GM18873 (cell line): Measurements from ENCODE around the gene HSD17B3.
"Not testable (repeated sequence)": the region's sequence is repeated elsewhere in the genome, so short reads cannot be mapped to it uniquely, and the experiment has no call there.

Experiments used
- ATAC-seq: cut with Tn5 transposase; IDR thresholded peaks from one replicate; pipeline ENCODE4 v1.9.1; 2021; ENCODE audit warnings: mild to moderate bottlenecking, moderate library complexity, moderate number of reproducible peaks; ENCODE audit not compliant: unreplicated experiment, low FRiP score

HSD17B3 gene

DNA sequence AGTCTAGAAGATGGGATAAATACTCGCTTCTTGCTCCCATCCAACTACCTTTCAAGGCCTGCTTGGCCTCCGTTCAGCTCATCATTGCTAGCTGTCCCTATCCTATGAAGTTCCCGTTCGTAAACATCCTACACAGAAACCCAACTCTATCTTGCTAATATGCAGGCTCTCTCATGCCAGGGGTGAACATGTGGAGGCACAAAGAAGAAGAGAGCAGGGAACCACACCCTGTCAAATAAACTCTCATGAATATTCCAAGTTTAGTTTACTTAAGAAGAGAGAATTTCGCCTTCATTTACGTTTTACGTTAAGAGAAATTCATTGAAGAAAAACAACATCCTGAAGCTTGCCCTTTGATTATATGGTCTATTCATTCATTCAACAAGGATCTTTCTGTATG is 7.9 kb upstream of the HSD17B3 start:
- ATAC-seq, result no peak

DNA sequence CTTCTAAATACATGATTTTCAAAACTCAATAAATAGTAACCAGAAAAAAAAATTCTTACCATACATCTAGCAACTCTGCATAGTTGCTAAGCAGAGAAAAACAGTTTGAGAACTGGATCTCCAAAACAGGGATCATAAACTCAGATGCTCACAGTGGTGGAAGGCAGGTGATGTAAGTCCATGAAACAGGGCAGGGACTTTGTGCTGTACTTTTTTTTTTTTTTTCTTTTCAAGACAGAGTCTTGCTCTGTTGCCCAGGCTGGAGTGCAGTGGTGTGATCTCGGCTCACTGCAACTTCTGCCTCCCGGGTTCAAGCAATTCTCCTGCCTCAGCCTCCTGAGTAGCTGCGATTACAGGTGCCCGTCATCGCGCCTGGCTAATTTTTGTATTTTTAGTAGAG is 5.0 kb upstream of the HSD17B3 start:
- ATAC-seq, result not testable (repeated sequence)

DNA sequence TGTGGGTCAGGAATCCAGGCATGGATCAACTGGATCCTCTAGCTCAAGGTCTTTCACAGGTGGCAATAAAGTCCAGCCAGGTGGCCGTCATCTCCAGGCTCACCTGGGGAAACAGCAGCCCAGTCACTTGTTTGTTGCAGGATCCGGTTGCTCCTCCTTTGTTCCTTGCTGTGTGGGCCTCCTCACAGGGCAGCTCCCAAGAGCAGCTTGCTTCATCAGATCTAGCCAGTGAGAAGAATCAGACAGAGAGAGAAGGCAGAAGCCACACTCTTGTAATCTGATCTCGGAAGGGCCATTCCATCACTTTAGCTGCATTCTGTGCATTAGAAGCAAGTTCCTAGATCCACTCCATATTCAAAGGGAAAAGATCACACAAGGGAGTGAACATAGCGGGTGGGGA is 3.2 kb upstream of the HSD17B3 start:
- ATAC-seq, result no peak

DNA sequence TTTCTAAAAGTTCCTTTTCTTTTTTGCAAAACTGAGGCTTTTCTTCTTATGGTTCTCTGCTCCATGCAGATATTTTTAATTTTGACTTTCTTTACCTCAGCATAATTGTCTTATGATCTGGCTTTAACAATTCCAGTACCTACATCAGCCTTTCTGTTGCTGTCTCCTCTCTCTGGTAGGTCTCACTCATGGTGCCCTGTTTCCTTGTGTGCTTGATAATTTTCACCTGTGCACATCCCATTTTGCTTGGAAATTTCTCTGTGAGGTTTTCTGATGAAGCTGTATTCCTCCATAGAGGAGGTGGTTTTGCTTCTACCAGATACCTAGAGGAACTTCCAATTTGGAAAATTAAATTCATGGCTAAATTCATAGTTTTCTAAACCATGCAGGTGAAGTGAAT is 2.3 kb upstream of the HSD17B3 start:
- ATAC-seq, result no peak

DNA sequence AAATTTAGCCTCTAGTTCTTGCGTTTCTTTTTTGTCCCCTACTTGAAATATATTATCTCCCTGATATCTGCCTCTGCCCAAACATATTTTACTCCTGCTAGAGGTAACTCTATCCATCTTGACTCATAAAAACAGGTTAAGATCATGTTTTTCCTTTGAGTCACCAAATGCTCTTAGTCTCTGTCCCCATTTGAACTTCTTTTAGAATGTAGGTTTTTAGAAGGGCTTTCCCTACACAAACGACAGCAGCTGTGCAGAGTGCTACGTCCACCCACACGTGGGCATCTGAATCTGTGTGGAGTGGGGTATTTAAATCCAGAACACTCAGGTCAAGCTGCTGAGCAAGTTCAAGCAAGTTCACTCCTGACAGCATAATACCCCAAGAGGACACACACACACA is 2.2 kb downstream of the HSD17B3 start:
- ATAC-seq, result no peak

DNA sequence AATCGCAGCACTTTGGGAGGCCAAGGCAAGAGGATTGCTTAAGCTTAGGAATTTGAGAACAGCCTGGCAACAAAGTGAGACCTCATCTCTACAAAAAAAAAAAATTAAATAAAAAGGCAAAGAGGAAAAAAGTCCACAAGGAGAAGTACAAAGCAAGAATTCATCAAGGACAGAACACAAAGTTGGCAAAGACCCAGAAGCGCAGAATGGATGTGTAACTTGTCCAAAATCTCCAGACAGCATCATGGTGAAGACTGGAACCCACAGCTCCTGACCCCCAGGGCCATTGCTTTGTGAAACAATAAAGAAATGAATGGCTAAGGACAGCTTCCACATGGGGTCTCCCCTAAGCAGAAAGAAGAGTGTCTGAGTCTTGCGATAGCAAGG is 7.8 kb downstream of the HSD17B3 start:
- ATAC-seq, result no peak

DNA sequence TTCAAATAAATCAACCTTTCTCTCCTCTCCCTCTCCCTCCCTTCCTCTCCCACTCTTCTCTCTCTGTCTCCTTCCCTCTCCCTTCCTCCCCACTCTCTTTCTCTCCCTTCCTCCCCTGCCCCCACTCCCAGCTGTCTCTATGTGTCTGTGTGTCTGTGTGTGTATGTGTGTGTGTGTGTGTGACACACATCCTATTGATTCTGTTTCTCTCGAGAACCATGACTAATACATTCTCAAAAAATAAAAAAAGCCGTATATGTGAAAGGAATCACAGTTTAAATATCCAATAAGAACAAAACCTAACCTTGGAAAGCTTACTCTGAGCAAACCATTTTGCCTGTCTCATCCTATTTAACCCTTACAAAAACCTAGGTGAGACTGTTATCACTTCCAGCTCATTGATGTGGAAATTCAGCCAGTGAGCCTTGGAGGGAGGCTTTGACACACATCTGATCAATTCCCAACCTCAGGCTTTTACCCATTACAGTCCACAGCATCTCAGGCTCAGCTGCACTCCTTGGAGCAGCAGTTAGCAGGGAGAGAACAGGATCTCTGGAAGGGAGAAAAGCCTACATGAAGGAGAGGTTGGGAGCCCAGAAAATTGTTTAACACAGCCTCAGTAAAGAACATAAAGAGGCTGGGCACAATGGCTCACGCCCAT is 8.3 kb downstream of the HSD17B3 start:
- ATAC-seq, result no peak

DNA sequence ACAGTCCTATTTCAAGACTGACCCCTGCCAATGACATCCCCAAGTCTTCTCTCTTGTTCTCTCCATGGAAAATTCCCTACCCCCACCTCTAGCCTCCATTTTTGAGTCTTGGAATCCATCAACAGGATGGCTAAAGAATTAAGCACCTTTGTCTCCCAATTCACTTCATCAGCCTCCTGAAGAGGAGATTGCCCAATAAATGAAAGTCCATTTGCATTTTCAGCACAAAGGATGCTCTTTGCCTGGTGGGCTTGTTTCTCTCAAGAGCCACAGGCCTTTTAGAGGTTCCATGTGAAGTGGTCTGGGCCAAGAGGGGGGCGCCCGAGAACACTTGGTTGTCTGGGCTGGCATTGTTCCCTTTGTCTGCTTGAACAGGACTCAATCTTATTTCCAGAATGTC is 12.6 kb downstream of the HSD17B3 start:
- no peak for ATAC-seq

DNA sequence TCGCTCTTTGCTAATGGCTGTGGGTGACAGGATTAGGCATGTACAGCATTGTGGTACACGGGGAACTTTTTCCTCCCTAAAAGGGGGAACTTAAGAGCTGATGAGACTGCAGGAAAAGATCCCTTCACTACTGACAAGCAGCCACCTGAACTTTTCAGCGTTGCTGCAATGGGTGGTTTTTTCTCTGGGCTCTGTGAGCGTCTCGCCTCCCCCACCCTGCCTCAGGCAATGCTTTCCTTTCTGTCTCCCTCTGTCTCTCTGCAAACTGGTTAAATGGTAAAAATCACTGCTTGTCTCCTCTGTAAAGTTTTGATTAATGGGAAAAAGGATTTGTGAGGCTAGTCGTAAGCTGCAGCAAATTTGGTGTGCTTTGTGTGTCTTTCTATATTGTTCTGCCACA is 20.3 kb downstream of the HSD17B3 start:
- ATAC-seq, result no peak

DNA sequence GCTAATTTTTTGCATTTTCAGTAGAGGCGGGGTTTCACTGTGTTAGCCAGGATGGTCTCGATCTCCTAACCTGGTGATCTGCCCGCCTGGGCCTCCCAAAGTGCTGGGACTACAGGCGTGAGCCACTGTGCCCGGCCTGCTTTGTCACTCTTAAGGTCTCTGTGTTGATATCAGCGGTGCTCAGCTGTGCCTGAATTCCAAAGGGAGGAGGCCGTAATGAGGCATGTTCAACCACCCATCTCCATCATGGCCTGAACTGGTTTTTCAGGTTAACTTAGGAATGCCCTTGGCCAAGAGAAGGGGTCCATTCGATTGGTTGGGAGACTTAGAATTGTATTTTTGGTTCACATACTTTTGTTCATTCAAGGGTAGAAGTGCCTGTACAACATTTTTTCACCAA is 22.0 kb downstream of the HSD17B3 start:
- no peak for ATAC-seq

DNA sequence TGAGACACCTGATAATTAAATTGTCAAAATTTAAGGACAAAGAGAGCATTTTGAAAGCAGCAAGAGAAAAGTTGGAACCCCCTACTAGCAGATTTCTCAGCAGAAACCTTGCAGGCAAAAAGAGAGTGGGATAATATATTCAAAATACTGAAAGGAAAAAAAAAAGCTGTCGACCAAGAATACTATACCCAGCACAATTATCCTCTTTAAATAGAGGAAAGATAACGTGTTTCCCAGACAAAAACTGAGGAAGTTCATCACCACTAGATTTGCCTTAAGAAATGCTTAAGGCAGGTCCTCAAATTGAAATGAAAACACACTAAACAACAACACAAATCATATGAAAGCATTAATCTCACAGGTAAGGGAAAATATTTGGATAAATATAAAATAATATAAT is 27.0 kb downstream of the HSD17B3 start:
- no peak for ATAC-seq

DNA sequence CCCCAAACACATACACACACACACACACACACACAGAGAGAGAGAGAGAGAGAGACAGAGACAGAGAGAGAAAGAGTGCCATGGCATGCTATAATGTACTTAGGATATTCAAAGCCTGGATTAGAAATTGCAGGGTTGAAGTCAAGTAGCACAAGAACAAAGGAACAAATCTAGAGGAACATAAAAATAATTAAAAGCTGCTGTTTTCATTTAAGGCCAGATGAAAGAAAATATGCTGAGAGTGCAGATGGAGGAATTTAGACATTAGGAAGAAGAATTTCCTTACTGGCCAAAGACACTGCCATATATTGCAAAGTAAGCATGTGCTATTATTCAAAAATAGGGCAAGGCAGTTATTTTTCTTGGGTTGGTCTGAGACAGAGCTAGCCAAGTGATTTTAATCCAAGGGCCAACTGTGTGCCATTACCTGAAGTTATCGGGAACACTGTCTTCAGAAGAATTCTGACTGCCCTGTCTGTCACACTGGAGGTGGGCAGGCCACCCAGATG is 31.7 kb downstream of the HSD17B3 start:
- ATAC-seq, result no peak

DNA sequence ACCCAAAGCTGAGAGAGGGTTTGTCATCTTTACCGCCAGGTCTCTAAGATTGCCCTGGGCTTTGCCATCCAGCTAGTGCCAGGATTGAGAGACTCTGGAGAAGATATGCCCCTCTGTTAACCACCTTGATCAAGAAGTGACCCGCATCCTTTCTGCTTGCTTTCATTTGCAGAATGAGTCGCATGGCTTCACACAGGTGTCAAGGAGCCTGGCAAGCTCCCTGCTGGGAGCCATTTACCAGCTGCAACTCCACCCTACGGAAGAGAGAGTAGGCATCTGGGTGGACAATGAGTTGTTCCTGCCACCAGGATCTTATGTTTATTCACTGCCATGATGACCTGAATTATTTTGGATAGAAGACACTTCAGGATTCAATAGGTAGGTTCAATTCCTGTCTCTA is 43.0 kb downstream of the HSD17B3 start:
- no peak for ATAC-seq

DNA sequence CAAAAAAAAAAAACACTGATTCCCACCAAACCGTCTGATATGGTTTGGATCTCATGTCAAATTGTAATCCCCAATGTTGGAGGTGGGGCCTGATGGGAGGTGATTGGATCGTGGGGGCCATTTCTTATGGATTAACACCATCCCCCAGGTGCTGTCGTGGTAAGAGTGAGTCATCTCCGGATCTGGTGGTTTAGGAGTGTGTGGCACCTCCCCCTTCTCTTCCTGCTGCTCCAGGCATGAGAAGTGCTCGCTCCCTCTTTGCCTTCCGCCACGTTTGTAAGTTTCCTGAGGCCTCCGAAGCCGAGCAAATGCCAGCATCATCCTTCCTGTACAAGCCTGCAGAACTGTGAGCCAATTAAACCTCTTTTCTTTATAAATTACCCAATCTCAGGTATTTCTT is 45.2 kb downstream of the HSD17B3 start:
- ATAC-seq, result no peak

DNA sequence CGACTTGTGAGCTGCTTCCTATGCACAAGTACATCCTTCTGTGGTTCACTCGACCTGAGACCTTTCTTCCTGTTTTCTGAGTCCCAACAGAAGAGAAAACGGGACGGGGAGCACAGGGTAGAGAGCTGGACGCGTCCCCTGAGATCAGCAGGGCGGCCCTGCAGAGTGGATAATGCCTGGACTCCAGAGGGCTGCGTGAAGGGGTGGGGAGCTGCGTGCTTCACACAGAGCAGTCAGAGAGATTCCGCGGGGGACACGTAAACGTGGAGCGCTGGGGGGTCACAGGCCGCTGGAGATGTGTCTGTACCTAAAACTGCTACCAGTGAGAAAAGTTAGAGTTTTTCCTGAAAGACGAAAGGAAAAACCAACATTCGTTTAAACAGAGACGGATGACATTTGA is 46.3 kb downstream of the HSD17B3 start:
- no peak for ATAC-seq

DNA sequence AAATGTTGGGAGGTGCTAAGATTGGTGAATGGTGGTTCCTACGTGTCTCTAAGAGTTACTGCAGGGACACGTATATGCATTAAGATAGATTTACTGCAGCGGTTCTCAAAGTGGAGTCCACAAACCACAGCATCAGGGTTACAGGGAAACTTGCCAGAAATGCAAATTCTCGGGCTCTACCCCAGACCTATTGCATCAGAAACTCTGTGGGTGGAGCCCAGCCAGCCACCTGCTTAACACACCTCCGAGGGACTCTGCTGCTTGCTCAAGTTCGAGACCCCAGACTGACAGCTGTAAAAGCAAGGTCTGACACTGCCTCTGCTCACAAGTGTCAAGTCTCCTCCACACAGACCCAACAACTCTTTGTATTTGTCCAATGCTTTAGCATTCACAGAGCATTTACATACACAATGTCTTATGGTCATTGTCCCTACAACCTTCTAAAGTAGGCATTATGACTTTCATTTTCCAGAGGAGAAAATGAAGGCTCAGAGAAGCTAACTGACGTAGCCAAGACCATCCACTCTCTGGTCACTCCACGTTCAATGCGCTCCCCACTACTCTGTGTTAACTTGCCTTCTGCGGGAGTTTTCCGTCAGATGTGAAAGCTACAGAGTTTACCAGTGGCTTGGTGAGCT is 48.8 kb downstream of the HSD17B3 start:
- ATAC-seq, result no peak

DNA sequence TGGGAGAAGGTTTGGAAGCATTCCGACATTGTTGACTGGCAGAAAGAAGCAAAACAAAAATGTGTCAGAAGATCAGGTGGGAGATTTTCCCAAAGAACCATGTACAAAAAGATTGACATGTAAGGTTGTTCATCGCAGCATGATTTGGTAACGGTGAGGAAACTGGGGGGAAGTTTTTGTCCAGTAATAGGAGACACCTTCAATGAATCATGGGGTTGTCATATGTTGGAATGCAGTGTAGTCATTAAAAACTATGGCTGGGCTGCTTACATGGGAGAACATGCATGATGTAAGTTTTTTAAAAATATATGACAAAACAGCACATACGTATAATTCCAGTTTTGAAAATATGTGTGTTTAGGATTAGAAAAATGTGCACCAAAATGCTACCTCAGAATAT is 50.5 kb downstream of the HSD17B3 start:
- ATAC-seq, result no peak

DNA sequence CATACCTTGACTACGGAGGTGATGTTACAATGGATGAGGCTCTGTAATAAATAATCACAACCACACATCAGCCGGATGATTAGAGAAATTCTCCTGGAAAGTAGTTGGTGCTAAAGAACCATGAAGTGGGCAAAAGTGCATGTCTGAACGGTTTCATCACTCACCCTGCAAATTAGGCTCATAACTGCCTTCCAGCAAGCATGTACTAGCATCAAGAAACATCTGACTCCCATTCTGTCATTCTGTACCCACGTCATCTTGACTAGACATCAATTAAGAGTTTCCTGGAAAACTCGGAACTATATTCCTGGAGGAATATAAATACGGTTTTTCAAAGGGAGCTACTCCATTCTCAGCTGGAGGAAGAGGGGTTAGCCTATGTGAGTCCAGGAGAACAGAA is 52.2 kb downstream of the HSD17B3 start:
- ATAC-seq, result no peak

DNA sequence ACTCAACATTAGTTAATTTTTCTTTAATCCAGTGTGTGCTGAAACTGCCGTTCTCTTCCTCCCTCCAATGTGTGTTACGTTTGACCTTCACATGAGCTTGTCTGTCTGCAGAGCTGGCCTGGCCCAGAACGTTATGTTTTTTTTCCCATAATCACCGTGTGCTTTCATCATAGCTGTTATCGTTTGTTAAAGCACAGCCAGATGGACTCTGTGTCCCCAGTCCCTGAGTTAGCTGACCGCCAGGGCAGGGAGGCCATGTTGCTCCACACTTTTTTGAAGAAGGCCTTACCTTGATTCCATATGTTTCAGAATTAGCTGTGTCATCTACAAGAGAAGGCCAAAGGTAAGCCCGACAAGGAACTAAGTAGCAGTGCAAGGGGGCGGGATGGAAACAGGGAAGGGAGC is 55.7 kb downstream of the HSD17B3 start:
- ATAC-seq, result no peak

DNA sequence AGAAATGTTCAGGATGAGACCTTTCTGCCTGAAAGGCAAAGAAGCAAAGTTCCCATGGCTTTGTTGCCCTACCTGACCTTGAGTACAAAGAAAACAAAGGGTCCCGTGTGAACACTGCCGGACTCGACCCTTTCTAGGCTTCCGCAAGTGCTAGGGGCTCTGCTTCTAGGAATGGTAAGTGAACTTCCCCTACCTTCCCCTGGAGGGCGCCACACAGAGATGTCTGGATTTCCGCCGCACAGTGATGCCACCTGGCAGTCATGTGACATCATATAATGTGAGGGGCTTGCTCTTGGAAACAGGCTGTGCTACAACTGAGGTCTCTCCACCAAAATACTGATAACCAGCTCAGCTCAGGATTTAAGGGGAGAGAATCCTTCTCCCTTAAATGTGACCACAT is 56.6 kb downstream of the HSD17B3 start:
- ATAC-seq, result no peak

DNA sequence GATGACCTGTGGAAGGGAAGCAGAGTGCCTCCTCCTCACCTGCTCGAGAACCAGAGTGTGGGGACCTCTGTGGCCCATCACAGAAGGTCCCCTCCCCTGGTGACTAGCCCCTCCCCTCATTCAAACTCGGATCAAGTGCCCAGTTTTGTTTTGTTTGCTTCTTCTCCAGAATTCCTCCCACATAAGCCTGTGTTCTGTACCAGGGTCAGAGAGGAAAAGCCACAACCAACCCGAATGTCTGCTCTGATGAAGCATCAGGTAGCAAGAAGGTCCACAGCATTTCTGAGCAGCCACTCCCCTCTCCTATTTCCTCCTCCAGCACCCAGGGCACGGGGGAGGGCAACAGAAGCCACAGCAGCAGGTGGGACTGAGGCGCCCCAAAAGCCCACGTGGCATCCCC is 58.2 kb downstream of the HSD17B3 start:
- ATAC-seq, result no peak

DNA sequence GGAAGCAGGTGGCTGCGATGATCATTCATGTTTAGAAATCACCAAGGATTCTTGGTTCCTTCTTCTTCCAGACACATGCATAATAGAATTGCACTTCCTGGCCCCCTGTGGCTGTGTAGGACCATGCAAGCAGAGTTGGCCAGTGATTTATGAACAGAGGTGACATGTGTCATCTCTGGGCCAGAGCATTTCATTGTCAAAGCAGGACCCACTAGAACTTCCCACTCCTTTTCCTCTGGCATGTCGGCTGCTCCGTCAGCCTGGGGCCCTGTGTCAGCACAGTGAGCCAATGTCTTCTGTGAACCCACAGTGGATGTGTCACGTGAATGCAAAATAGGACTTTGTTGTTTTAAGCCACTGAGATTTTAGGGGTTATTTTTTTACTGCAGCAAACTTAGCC is 59.2 kb downstream of the HSD17B3 start:
- ATAC-seq, result no peak
